OCI-LY3 (cell line): ENCODE measurements around the gene C4orf17.

Experiments used
- H2AFZ ChIP-seq: fragments of 200-600, 300-600 bp; shearing (Covaris generic); 2 replicates; pipeline ENCODE4 v1.6.0; 2014; ENCODE audit warnings: antibody characterized with exemption, low read depth, low read length
- H3K27ac ChIP-seq: fragments of 200-600, 300-600 bp; sonication (generic); 2 replicates; pipeline ENCODE4 v1.5.1; 2014; ENCODE audit warnings: mild to moderate bottlenecking, low read length, moderate library complexity, mixed read lengths
- H3K27me3 ChIP-seq: fragments of 200-600, 300-600 bp; sonication (generic); 2 replicates; pipeline ENCODE4 v1.6.1; 2014; ENCODE audit warnings: low read depth, low read length, mixed read lengths
- H3K36me3 ChIP-seq: fragments of 200-600, 300-600 bp; sonication (generic); replicated peaks from 2 replicates; pipeline ENCODE3; 2014; ENCODE audit warnings: low read depth, low read length, mixed read lengths
- H3K4me1 ChIP-seq: fragments of 300-600, 200-600 bp; sonication (generic); 2 replicates; pipeline ENCODE4 v1.6.1; 2014; ENCODE audit warnings: low read length, mixed read lengths
- H3K4me2 ChIP-seq: fragments of 200-600, 300-600 bp; sonication (generic); 2 replicates; pipeline ENCODE4 v1.6.1; 2014; ENCODE audit warnings: low read length, mixed read lengths
- H3K4me3 ChIP-seq: fragments of 300-600, 200-600 bp; sonication (generic); 2 replicates; pipeline ENCODE4 v1.5.1; 2014; ENCODE audit warnings: antibody characterized with exemption, mild to moderate bottlenecking, low read length, moderate library complexity
- H3K79me2 ChIP-seq: fragments of 300-600, 200-600 bp; shearing (Covaris generic); 2 replicates; pipeline ENCODE4 v1.6.1; 2014; ENCODE audit warnings: mild to moderate bottlenecking, low read length, mixed read lengths
- H3K9ac ChIP-seq: fragments of 300-600, 200-600 bp; shearing (Covaris generic); 2 replicates; pipeline ENCODE4 v1.6.0; 2014; ENCODE audit warnings: mild to moderate bottlenecking, low read length, moderate library complexity
- H3K9me3 ChIP-seq: fragments of 200-600, 300-600 bp; shearing (Covaris generic); 2 replicates; pipeline ENCODE4 v1.6.1; 2014; ENCODE audit warnings: low read length, mixed read lengths; ENCODE audit not compliant: insufficient read depth
- H4K20me1 ChIP-seq: fragments of 200-600, 300-600 bp; sonication (generic); 2 replicates; pipeline ENCODE4 v1.6.1; 2016; ENCODE audit warnings: low read length, mixed read lengths; ENCODE audit not compliant: insufficient read depth
- EZH2phosphoT487 ChIP-seq: fragments of 200-600 bp; shearing (Covaris generic); IDR thresholded peaks from 2 replicates; pipeline ENCODE4 v1.6.1; 2018; ENCODE audit warnings: antibody characterized with exemption, mixed run types, low read depth
- TF ChIP-seq, protein P1 (sequence below): fragments of 200-600, 300-600 bp; sonication (generic); IDR thresholded peaks from 2 replicates; pipeline ENCODE4 v1.5.1; 2014; ENCODE audit warnings: antibody characterized with exemption, low read length, low read depth

Gene C4orf17

GRCh38 chr4:99578714-99579113, 67.9 kb downstream of the C4orf17 start:
- Histone ChIP-seq H3K9me3 (no peaks in the 10 kb centered on the region), H3K4me2 (no peak overlapping the region), H2AFZ (no peak overlapping the region), H3K79me2 (no peaks in the 10 kb centered on the region), H3K27ac (no peak overlapping the region), H3K4me3 (no peak overlapping the region), H3K36me3 (no peaks in the 10 kb centered on the region), H3K27me3 (no peaks in the 10 kb centered on the region; the same call in 1 of the 2 replicates), H3K4me1 (peaks cover 20% of the 10 kb centered on the region), H4K20me1 (no peaks in the 10 kb centered on the region), H3K9ac (no peak overlapping the region)
- TF ChIP-seq, protein P1, sequence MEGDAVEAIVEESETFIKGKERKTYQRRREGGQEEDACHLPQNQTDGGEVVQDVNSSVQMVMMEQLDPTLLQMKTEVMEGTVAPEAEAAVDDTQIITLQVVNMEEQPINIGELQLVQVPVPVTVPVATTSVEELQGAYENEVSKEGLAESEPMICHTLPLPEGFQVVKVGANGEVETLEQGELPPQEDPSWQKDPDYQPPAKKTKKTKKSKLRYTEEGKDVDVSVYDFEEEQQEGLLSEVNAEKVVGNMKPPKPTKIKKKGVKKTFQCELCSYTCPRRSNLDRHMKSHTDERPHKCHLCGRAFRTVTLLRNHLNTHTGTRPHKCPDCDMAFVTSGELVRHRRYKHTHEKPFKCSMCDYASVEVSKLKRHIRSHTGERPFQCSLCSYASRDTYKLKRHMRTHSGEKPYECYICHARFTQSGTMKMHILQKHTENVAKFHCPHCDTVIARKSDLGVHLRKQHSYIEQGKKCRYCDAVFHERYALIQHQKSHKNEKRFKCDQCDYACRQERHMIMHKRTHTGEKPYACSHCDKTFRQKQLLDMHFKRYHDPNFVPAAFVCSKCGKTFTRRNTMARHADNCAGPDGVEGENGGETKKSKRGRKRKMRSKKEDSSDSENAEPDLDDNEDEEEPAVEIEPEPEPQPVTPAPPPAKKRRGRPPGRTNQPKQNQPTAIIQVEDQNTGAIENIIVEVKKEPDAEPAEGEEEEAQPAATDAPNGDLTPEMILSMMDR, result no peak
- no peak for TF ChIP-seq EZH2phosphoT487

DNA sequence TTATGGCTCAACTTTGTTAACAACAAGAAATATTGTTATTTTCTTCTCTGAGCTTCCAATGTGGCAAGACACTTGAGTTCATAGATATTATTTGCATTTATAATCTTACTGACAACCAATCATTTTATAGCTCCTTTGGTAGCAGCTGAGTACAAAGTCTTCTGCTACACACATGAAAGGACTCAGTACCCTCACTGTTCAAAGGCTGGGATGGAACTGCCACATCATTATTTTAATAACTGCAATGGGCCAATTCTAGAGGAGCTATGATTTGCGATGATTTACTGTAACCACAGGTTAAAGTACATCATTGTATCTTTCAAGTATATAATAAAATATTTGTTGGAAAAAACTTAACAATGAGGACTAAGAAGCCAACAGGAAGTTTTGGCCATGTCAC, 74.7 kb downstream of the C4orf17 start:
- no peak for TF ChIP-seq EZH2phosphoT487
- TF ChIP-seq, protein P1, result no peak
- Histone ChIP-seq H3K27ac (no peak overlapping the region), H3K36me3 (no peaks in the 10 kb centered on the region), H3K4me1 (no peaks in the 10 kb centered on the region), H3K9ac (no peak overlapping the region), H3K4me3 (no peak overlapping the region), H3K79me2 (no peaks in the 10 kb centered on the region), H3K27me3 (no peaks in the 10 kb centered on the region; the same call in 1 of the 2 replicates), H4K20me1 (no peaks in the 10 kb centered on the region), H3K9me3 (no peaks in the 10 kb centered on the region), H3K4me2 (no peak overlapping the region), H2AFZ (no peak overlapping the region)

DNA sequence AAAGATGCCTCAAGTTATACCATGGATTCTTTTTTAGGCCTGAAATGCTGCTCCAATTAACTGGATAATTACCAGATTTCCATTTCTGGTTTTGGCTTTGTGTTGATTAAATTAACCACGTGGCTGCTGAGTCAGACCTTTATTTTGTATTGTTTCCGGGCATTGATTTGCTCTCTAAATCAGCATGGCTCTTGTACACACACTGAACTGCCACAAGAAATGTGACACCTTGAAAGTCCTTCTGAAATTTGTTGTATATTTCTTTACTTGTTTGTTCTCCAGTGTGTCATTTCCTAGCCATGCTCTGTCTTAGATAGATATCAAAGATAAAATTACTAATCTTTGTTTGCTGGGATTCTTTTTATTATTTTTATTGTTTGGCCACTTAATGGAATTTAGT, 75.5 kb downstream of the C4orf17 start:
- Histone ChIP-seq H3K4me3 (no peak overlapping the region), H3K27me3 (no peaks in the 10 kb centered on the region; the same call in 1 of the 2 replicates), H3K9me3 (no peaks in the 10 kb centered on the region), H3K4me1 (no peaks in the 10 kb centered on the region), H4K20me1 (no peaks in the 10 kb centered on the region), H2AFZ (no peak overlapping the region), H3K27ac (no peak overlapping the region), H3K79me2 (no peaks in the 10 kb centered on the region), H3K36me3 (no peaks in the 10 kb centered on the region), H3K9ac (no peak overlapping the region), H3K4me2 (no peak overlapping the region)
- TF ChIP-seq, protein P1, result no peak
- no peak for TF ChIP-seq EZH2phosphoT487

DNA sequence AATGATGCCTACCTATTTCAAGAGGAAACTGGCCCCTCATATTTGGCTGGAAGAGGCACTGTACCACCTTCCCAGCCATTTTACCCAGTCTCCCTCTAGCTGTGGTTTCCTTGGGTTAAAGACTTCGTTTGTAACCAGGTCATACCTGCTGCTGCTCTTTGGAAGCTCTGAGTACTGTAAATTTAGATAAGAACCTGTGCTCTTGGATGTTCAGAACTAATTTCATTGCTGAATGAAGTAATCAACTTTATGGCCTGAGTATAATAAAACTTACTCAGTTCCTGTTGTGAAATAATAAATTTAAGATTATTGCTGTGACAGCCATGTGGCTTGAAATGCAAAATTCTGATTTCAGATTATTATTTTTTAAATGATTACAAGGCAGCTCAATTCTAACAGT, 76.0 kb downstream of the C4orf17 start:
- Histone ChIP-seq H3K4me2 (no peak overlapping the region), H3K9ac (no peak overlapping the region), H3K4me1 (no peaks in the 10 kb centered on the region), H3K79me2 (no peaks in the 10 kb centered on the region), H3K9me3 (no peaks in the 10 kb centered on the region), H3K36me3 (no peaks in the 10 kb centered on the region), H3K4me3 (no peak overlapping the region), H3K27me3 (no peaks in the 10 kb centered on the region; the same call in 1 of the 2 replicates), H2AFZ (no peak overlapping the region), H4K20me1 (no peaks in the 10 kb centered on the region), H3K27ac (no peak overlapping the region)
- TF ChIP-seq, protein P1, result no peak
- TF ChIP-seq EZH2phosphoT487, result no peak
